CD4-positive, alpha-beta T cell (primary cell): Measurements from ENCODE around the gene SCD5. TPM values are rescaled to one million over a fixed set of nuclear protein-coding genes. Genes with fewer than 3 reads are reported as not detected.

Experiments used
- ATAC-seq: fragments of 200-7000 bp; cut with Tn5 transposase; one replicate; pipeline ENCODE4 v1.10.0; 2022; ENCODE audit warnings: mild to moderate bottlenecking; ENCODE audit not compliant: poor library complexity
- CTCF ChIA-PET: fragments of 350-600 bp; sonication (Branson Sonifier 250); formaldehyde crosslinking; loops from one replicate; lab custom pipeline; 2021; ENCODE audit warnings: antibody characterized with exemption, inconsistent platforms; lab: Charles Lee
- POLR2A ChIA-PET: fragments of 350-600 bp; sonication (Branson Sonifier 250); formaldehyde crosslinking; loops from one replicate; lab custom pipeline; 2021; ENCODE audit warnings: antibody characterized with exemption, inconsistent platforms; lab: Charles Lee
- DNase-seq, 14 experiments: peaks; one replicate each; pipeline ENCODE4 v3.0.0-alpha.2; 2013 to 2020; ENCODE audit warnings: mixed read lengths in 2 of 14
- H3K27ac ChIP-seq, 2 donors: one replicate each; pipeline versions ENCODE4 v1.5.1 to v1.7.0; 2013; ENCODE audit warnings: low read length in 2 of 2, low read depth in 1 of 2, mild to moderate bottlenecking in 1 of 2
- H3K27me3 ChIP-seq, 2 experiments: 1 replicate in 1 of 2; 2 replicates in 1 of 2; pipeline versions ENCODE4 v1.6.1 to v1.7.0; 2013; ENCODE audit warnings: low read length in 2 of 2, control low read depth in 1 of 2, mild to moderate bottlenecking in 1 of 2, moderate library complexity in 1 of 2; ENCODE audit not compliant: insufficient read depth in 2 of 2, control insufficient read depth in 1 of 2
- H3K36me3 ChIP-seq: one replicate; pipeline ENCODE4 v1.6.1; 2013; ENCODE audit warnings: low read length, control low read depth; ENCODE audit not compliant: insufficient read depth
- H3K4me1 ChIP-seq: one replicate; pipeline ENCODE4 v1.6.1; 2013; ENCODE audit warnings: low read length, control low read depth; ENCODE audit not compliant: insufficient read depth
- H3K4me3 ChIP-seq: one replicate; pipeline ENCODE4 v1.5.1; 2013; ENCODE audit warnings: mild to moderate bottlenecking, low read length, moderate library complexity
- H3K9me3 ChIP-seq, 2 experiments: 1 replicate in 1 of 2; 2 replicates in 1 of 2; pipeline versions ENCODE4 v1.6.1 to v1.7.0; 2013; ENCODE audit warnings: low read length in 2 of 2, mild to moderate bottlenecking in 2 of 2, control low read depth in 1 of 2, moderate library complexity in 1 of 2; ENCODE audit not compliant: control insufficient read depth in 1 of 2, insufficient read depth in 1 of 2
- H3K27ac Mint-ChIP-seq: one replicate; pipeline ENCODE4 v1.8.0; 2020; ENCODE audit warnings: mixed read lengths
- H3K27me3 Mint-ChIP-seq: one replicate; pipeline ENCODE4 v1.8.0; 2021; ENCODE audit warnings: mixed read lengths
- H3K36me3 Mint-ChIP-seq: one replicate; pipeline ENCODE4 v1.8.0; 2021; ENCODE audit warnings: low read depth, mixed read lengths
- H3K4me1 Mint-ChIP-seq: one replicate; pipeline ENCODE4 v1.8.0; 2021; ENCODE audit warnings: low read depth, mixed read lengths
- H3K4me3 Mint-ChIP-seq: one replicate; pipeline ENCODE4 v1.8.0; 2020; ENCODE audit warnings: mild to moderate bottlenecking, mixed read lengths
- H3K9me3 Mint-ChIP-seq: one replicate; pipeline ENCODE4 v1.8.0; 2020; ENCODE audit warnings: mixed read lengths
- intact Hi-C, 2 experiments: fragments of 100-400 bp; cut with DNase I in 1 of 2; cut with micrococcal nuclease in 1 of 2; formaldehyde crosslinking; loops; one replicate each; pipeline versions ENCODE4 v1.15.1 to v1.9.0; 2023 to 2025; cut with DNase I, micrococcal nuclease
- total RNA-seq, 174 experiments: library from RNA in 2 of 174; stranded (reverse) in 2 of 174; gene quantifications; one replicate each; pipeline ENCODE4 v1.2.3 and lab custom pipeline; 2021 to 2026
- TF ChIP-seq, protein P1 (sequence below): fragments of 200-600 bp; IDR thresholded peaks from one replicate; pipeline ENCODE4 v1.8.0; 2022; ENCODE audit warnings: antibody characterized with exemption, mild to moderate bottlenecking

The SCD5 gene
- total RNA-seq, 2 experiments from 2014 or later, result 0.14 to 0.25 TPM

DNA sequence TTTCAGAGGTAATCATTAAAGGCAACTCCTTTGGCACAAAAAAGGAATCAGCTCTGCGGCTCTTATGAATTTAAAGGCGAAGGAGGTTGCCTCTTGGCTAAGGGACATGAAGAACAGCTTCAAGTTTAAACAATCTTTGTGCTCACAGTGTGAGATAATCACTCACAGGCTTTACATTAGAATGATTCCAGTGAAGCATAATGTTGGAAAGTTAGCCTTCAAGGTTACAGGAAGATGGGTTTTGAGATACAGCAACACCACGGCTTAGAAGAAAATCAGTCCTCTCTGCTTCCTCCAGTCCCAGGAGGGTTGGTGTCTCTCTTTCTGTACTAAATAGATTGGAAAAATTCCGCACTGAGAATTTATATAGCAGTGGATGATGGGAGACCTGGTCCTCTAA, 11.6 kb upstream of the SCD5 start:
- Histone ChIP-seq H3K36me3 (no peaks in the 10 kb centered on the region), H3K27ac (no peak overlapping the region), H3K27me3 (no peaks in the 10 kb centered on the region), H3K4me3 (no peak overlapping the region), H3K9me3 (no peaks in the 10 kb centered on the region), H3K4me1 (no peaks in the 10 kb centered on the region)
- POLR2A ChIA-PET, result no interaction called here
- DNase-seq (no peak), ATAC-seq (no peak)
- H3K27me3 Mint-ChIP-seq, result no peaks in the 10 kb centered on the region
- intact Hi-C loops, result no loop called here
- TF ChIP-seq, protein P1, sequence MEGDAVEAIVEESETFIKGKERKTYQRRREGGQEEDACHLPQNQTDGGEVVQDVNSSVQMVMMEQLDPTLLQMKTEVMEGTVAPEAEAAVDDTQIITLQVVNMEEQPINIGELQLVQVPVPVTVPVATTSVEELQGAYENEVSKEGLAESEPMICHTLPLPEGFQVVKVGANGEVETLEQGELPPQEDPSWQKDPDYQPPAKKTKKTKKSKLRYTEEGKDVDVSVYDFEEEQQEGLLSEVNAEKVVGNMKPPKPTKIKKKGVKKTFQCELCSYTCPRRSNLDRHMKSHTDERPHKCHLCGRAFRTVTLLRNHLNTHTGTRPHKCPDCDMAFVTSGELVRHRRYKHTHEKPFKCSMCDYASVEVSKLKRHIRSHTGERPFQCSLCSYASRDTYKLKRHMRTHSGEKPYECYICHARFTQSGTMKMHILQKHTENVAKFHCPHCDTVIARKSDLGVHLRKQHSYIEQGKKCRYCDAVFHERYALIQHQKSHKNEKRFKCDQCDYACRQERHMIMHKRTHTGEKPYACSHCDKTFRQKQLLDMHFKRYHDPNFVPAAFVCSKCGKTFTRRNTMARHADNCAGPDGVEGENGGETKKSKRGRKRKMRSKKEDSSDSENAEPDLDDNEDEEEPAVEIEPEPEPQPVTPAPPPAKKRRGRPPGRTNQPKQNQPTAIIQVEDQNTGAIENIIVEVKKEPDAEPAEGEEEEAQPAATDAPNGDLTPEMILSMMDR, result no peak
- H3K36me3 Mint-ChIP-seq, result no peaks in the 10 kb centered on the region
- H3K27ac Mint-ChIP-seq, result no peak overlapping the region
- no peaks in the 10 kb centered on the region for H3K9me3 Mint-ChIP-seq
- no peaks in the 10 kb centered on the region for H3K4me1 Mint-ChIP-seq
- no peak overlapping the region for H3K4me3 Mint-ChIP-seq
- CTCF ChIA-PET, result no interaction called here

DNA sequence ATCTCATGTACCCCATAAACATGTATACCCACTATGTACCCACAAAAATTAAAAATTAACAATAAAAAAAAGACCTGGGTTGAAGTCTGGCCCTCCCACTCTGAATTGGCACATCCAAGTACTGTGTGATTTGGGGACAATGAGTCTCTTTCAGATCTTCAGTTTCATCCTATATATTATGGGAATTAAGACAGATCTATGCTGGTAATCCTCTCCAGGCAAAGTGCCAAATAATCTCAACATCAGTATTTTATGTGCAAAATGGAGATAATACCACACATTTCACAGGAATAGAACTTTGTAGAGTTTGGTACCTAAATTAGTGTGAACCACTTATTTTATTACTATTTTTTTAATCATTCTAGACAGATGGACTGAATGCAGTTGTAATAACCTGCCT, 11.0 kb upstream of the SCD5 start:
- H3K4me1 Mint-ChIP-seq, result no peaks in the 10 kb centered on the region
- ChIA-PET POLR2A (no interaction called here), CTCF (no interaction called here)
- H3K9me3 Mint-ChIP-seq, result no peaks in the 10 kb centered on the region
- Histone ChIP-seq H3K27ac (no peak overlapping the region), H3K9me3 (no peaks in the 10 kb centered on the region), H3K4me1 (no peaks in the 10 kb centered on the region), H3K36me3 (no peaks in the 10 kb centered on the region), H3K4me3 (no peak overlapping the region), H3K27me3 (no peaks in the 10 kb centered on the region)
- TF ChIP-seq, protein P1, result no peak
- H3K27me3 Mint-ChIP-seq, result no peaks in the 10 kb centered on the region
- ATAC-seq, result no peak
- H3K36me3 Mint-ChIP-seq, result no peaks in the 10 kb centered on the region
- H3K4me3 Mint-ChIP-seq, result no peak overlapping the region
- no peak for DNase-seq
- H3K27ac Mint-ChIP-seq, result no peak overlapping the region
- intact Hi-C loops, result no loop called here

DNA sequence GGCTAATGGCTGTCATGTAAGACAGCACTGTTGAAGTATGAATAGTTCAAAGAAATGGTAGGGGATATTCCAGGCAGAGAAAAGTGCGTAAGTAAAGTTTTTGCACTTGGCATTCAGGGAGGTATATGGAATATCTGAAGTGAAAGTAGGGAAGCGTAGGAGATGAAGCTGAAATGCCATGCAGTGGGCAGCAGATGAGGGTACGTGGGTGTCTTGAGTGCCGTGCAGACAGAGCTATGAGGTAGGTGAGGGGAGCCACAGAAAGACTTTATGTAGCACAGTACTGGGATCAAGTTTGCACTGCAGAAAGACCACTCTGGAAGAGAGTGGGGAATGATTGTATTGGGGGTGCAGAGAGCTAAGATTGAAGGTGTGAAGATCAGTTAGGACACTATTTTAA, 5.2 kb upstream of the SCD5 start:
- peaks cover 11% of the 10 kb centered on the region for H3K4me1 ChIP-seq
- DNase-seq (no peak), ATAC-seq (no peak)
- no peak overlapping the region for H3K4me3 ChIP-seq
- H3K27ac ChIP-seq, result no peak overlapping the region
- peaks cover 35% of the 10 kb centered on the region for H3K27me3 Mint-ChIP-seq
- intact Hi-C loops, result no loop called here
- CTCF ChIA-PET, result no interaction called here
- peaks cover 13 to 29% of the 10 kb centered on the region in 2 experiments for H3K27me3 ChIP-seq
- no peaks in the 10 kb centered on the region for H3K36me3 Mint-ChIP-seq
- POLR2A ChIA-PET, result no interaction called here
- no peak overlapping the region for H3K27ac Mint-ChIP-seq
- peaks cover 10% of the 10 kb centered on the region for H3K4me1 Mint-ChIP-seq
- H3K9me3 Mint-ChIP-seq, result no peaks in the 10 kb centered on the region
- no peaks in the 10 kb centered on the region for H3K9me3 ChIP-seq
- H3K4me3 Mint-ChIP-seq, result no peak overlapping the region
- TF ChIP-seq, protein P1, result no peak
- no peaks in the 10 kb centered on the region for H3K36me3 ChIP-seq
